IMR-90 (cell line): ENCODE measurements around the gene HOXA13. TPM values are rescaled to one million over a fixed set of nuclear protein-coding genes. Genes with fewer than 3 reads are reported as not detected.

Experiments
- BHLHE40 ChIP-seq: fragments of 150-350 bp; IDR thresholded peaks from 2 replicates; pipeline ENCODE4 v1.6.1; 2016; ENCODE audit warnings: mild to moderate bottlenecking, low read depth, low read length
- CEBPB ChIP-seq: IDR thresholded peaks from 2 replicates; pipeline ENCODE4 v1.6.1; 2012; ENCODE audit warnings: low read depth, low read length, improper control_type of control experiment
- MAFK ChIP-seq: IDR thresholded peaks from 2 replicates; pipeline ENCODE4 v1.6.1; 2012; ENCODE audit warnings: low read depth, low read length, improper control_type of control experiment
- MXI1 ChIP-seq: IDR thresholded peaks from 2 replicates; pipeline ENCODE4 v1.6.1; 2012; ENCODE audit warnings: low read depth, mild to moderate bottlenecking, low read length, moderate library complexity, borderline replicate concordance
- NFE2L2 ChIP-seq: fragments of 150-350 bp; IDR thresholded peaks from 2 replicates; pipeline ENCODE4 v1.6.1; 2016; ENCODE audit warnings: low read depth, mild to moderate bottlenecking, low read length
- RFX5 ChIP-seq: IDR thresholded peaks from 2 replicates; pipeline ENCODE4 v1.8.0; 2012; ENCODE audit warnings: low read depth, mild to moderate bottlenecking, low read length, moderate library complexity
- polyA plus RNA-seq, 3 experiments: library from polyadenylated mRNA; depleted of rRNA; stranded (reverse); fragments of >200 nt; gene quantifications; 2 replicates each; pipeline ENCODE4 v1.2.3, GENCODE V29; 2012; ENCODE audit warnings: low replicate concordance in 1 of 3
- total RNA-seq: library from RNA; depleted of rRNA; stranded (reverse); fragments of >200 nt; gene quantifications from 2 replicates; pipeline ENCODE4 v1.2.3, GENCODE V29; 2012
- TF ChIP-seq, protein P1 (sequence below): conservative IDR thresholded peaks from 2 replicates; pipeline ENCODE4 v1.5.1; 2012; ENCODE audit warnings: mild to moderate bottlenecking, low read depth, low read length, improper control_type of control experiment

Gene HOXA13
- total and polyA plus RNA-seq, 2 of the 4 experiments (the other 2 are of a cell fraction) = not detected

GRCh38 chr7:27187475-27188385, 12.2 kb downstream of the HOXA13 start (continued):
- TF ChIP-seq, protein P1, sequence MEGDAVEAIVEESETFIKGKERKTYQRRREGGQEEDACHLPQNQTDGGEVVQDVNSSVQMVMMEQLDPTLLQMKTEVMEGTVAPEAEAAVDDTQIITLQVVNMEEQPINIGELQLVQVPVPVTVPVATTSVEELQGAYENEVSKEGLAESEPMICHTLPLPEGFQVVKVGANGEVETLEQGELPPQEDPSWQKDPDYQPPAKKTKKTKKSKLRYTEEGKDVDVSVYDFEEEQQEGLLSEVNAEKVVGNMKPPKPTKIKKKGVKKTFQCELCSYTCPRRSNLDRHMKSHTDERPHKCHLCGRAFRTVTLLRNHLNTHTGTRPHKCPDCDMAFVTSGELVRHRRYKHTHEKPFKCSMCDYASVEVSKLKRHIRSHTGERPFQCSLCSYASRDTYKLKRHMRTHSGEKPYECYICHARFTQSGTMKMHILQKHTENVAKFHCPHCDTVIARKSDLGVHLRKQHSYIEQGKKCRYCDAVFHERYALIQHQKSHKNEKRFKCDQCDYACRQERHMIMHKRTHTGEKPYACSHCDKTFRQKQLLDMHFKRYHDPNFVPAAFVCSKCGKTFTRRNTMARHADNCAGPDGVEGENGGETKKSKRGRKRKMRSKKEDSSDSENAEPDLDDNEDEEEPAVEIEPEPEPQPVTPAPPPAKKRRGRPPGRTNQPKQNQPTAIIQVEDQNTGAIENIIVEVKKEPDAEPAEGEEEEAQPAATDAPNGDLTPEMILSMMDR = no peak
- TF ChIP-seq MAFK = no peak
- no peak for TF ChIP-seq RFX5
- TF ChIP-seq MXI1 = no peak
- no peak for TF ChIP-seq BHLHE40
- no peak for TF ChIP-seq CEBPB
- no peak for TF ChIP-seq NFE2L2
